Stomach (tissue), 4 donors: ENCODE measurements around the gene OR2B3.

Experiments
- CTCF ChIP-seq, 7 experiments: fragments of 450-650 bp in 4 of 7; fragments of 200-600 bp in 3 of 7; sonication (generic) in 3 of 7; IDR thresholded peaks; one replicate each; pipeline ENCODE4 v1.5.1; 2016 to 2019; ENCODE audit warnings: antibody characterized with exemption in 7 of 7, control low read depth in 2 of 7, mild to moderate bottlenecking in 1 of 7
- EP300 ChIP-seq: sonication (generic); formaldehyde crosslinking; IDR thresholded peaks from one replicate; pipeline ENCODE4 v1.6.1; 2017; ENCODE audit warnings: antibody characterized with exemption
- POLR2A ChIP-seq, 4 donors: fragments of 450-650 bp; IDR thresholded peaks; one replicate each; pipeline ENCODE4 v1.6.1; 2016; ENCODE audit warnings: antibody characterized with exemption in 4 of 4, control low read depth in 2 of 4, mild to moderate bottlenecking in 1 of 4, moderate library complexity in 1 of 4
- POLR2AphosphoS5 ChIP-seq, 3 donors: sonication (generic); formaldehyde crosslinking; IDR thresholded peaks; one replicate each; pipeline ENCODE4 v1.6.1; 2016; ENCODE audit warnings: antibody characterized with exemption in 3 of 3

GRCh38 chr6:29097803-29098202, 10.7 kb upstream of the OR2B3 start:
- TF ChIP-seq POLR2AphosphoS5 (IDR thresholded peaks at IDR 0.05), result no peak
- no peak for TF ChIP-seq CTCF (IDR thresholded peaks at IDR 0.05)
- no peak for TF ChIP-seq POLR2A (IDR thresholded peaks at IDR 0.05)
- TF ChIP-seq EP300, result no peak
